Neuronal stem cell (in vitro differentiated cells): Measurements from ENCODE around the gene SPARC. TPM values are rescaled to one million over a fixed set of nuclear protein-coding genes. Genes with fewer than 3 reads are reported as not detected.

Experiments
- DNase-seq: peaks from one replicate; pipeline ENCODE4 v3.0.0-alpha.2; 2013; ENCODE audit warnings: low spot score
- H2AFZ ChIP-seq: one replicate; pipeline ENCODE4 v1.6.1; 2013; ENCODE audit warnings: mild to moderate bottlenecking, low read length, inconsistent platforms
- H2AK5ac ChIP-seq: 2 replicates; pipeline ENCODE4 v1.6.1; 2013; ENCODE audit warnings: low read depth, mild to moderate bottlenecking, inconsistent platforms, low read length, moderate library complexity, mixed read lengths
- H2BK120ac ChIP-seq: 2 replicates; pipeline ENCODE4 v1.6.1; 2013; ENCODE audit warnings: low read depth, mild to moderate bottlenecking, inconsistent platforms, low read length, moderate library complexity, mixed read lengths
- H2BK12ac ChIP-seq: one replicate; pipeline ENCODE4 v1.6.1; 2013; ENCODE audit warnings: low read length, inconsistent platforms
- H2BK15ac ChIP-seq: 2 replicates; pipeline ENCODE4 v1.6.1; 2013; ENCODE audit warnings: mild to moderate bottlenecking, low read length, inconsistent platforms, mixed read lengths
- H2BK5ac ChIP-seq: one replicate; pipeline ENCODE4 v1.6.1; 2013; ENCODE audit warnings: inconsistent platforms, mild to moderate bottlenecking, low read length, moderate library complexity
- H3K14ac ChIP-seq: one replicate; pipeline ENCODE4 v1.6.1; 2013; ENCODE audit warnings: low read length, inconsistent platforms
- H3K18ac ChIP-seq: 2 replicates; pipeline ENCODE4 v1.6.1; 2013; ENCODE audit warnings: low read length, inconsistent platforms
- H3K23ac ChIP-seq: 2 replicates; pipeline ENCODE4 v1.6.1; 2013; ENCODE audit warnings: low read depth, mild to moderate bottlenecking, mixed read lengths, low read length, inconsistent platforms; ENCODE audit not compliant: poor library complexity
- H3K27ac ChIP-seq: replicated peaks from 3 replicates; pipeline ENCODE4 v1.5.1; 2013; ENCODE audit warnings: low read length, inconsistent platforms
- H3K27me3 ChIP-seq, 3 experiments: 2 replicates each; pipeline ENCODE4 v1.6.1; 2013; ENCODE audit warnings: low read length in 3 of 3, mild to moderate bottlenecking in 2 of 3, inconsistent platforms in 1 of 3, low read depth in 1 of 3, mixed read lengths in 1 of 3, moderate library complexity in 1 of 3; ENCODE audit not compliant: control insufficient read depth in 3 of 3, insufficient read depth in 3 of 3
- H3K36me3 ChIP-seq, 2 donors: replicated peaks in 1 of 2; 2 replicates each; pipeline ENCODE4 v1.6.1; 2013; ENCODE audit warnings: low read length in 2 of 2; ENCODE audit not compliant: control insufficient read depth in 2 of 2, insufficient read depth in 2 of 2
- H3K4ac ChIP-seq: 2 replicates; pipeline ENCODE4 v1.6.1; 2013; ENCODE audit warnings: inconsistent platforms, mild to moderate bottlenecking, low read length, moderate library complexity
- H3K4me1 ChIP-seq, 2 donors: 1 replicate in 1 of 2; 2 replicates in 1 of 2; pipeline ENCODE4 v1.6.1; 2013; ENCODE audit warnings: low read length in 2 of 2, low read depth in 1 of 2; ENCODE audit not compliant: control insufficient read depth in 2 of 2, insufficient read depth in 1 of 2
- H3K4me2 ChIP-seq: one replicate; pipeline ENCODE4 v1.6.1; 2013; ENCODE audit warnings: mild to moderate bottlenecking, low read length, inconsistent platforms; ENCODE audit not compliant: insufficient read depth, poor library complexity, severe bottlenecking
- H3K4me3 ChIP-seq, 2 donors: 2 replicates each; pipeline ENCODE4 v1.5.1; 2013; ENCODE audit warnings: low read length in 2 of 2, mild to moderate bottlenecking in 2 of 2, inconsistent platforms in 1 of 2, moderate library complexity in 1 of 2
- H3K79me1 ChIP-seq: one replicate; pipeline ENCODE4 v1.6.1; 2013; ENCODE audit warnings: low read depth, mild to moderate bottlenecking, inconsistent platforms, low read length, moderate library complexity
- H3K9ac ChIP-seq: one replicate; pipeline ENCODE4 v1.6.1; 2013; ENCODE audit warnings: mild to moderate bottlenecking, low read depth, low read length, inconsistent platforms; ENCODE audit not compliant: poor library complexity
- H3K9me3 ChIP-seq, 2 donors: replicated peaks in 1 of 2; 2 replicates each; pipeline versions ENCODE3 to v1.6.1; 2013; ENCODE audit warnings: low read length in 2 of 2, mild to moderate bottlenecking in 2 of 2, inconsistent platforms in 1 of 2, low read depth in 1 of 2, mixed read lengths in 1 of 2, moderate library complexity in 1 of 2; ENCODE audit not compliant: control insufficient read depth in 2 of 2, insufficient read depth in 1 of 2
- H4K8ac ChIP-seq: one replicate; pipeline ENCODE4 v1.6.1; 2013; ENCODE audit warnings: low read depth, mild to moderate bottlenecking, inconsistent platforms, low read length, moderate library complexity
- H4K91ac ChIP-seq: one replicate; pipeline ENCODE4 v1.6.1; 2013; ENCODE audit warnings: low read length, low read depth, mild to moderate bottlenecking, inconsistent platforms; ENCODE audit not compliant: poor library complexity
- WGBS, 2 donors: extraction: QIAGEN DNeasy Blood & Tissue Kit; methylation state at CpG; one replicate each; pipeline ENCODE4 v1.1.7; 2013; ENCODE audit warnings: missing lambda C conversion rate in 2 of 2, mixed read lengths in 1 of 2; ENCODE audit not compliant: insufficient read length in 2 of 2, insufficient replicate concordance in 1 of 2; ENCODE audit errors: extremely low coverage in 2 of 2; 5-methylcytosine and 5-hydroxymethylcytosine counted together
- polyA plus RNA-seq, 2 experiments: library from polyadenylated mRNA; stranded (reverse); fragments of 200-250 nt; gene quantifications; one replicate each; pipeline ENCODE4 v1.2.3, GENCODE V29; 2013

SPARC gene
- polyA plus RNA-seq (2013, experiment 1 of 2): 393 TPM
- 374 TPM for polyA plus RNA-seq (2013, experiment 2 of 2)

DNA sequence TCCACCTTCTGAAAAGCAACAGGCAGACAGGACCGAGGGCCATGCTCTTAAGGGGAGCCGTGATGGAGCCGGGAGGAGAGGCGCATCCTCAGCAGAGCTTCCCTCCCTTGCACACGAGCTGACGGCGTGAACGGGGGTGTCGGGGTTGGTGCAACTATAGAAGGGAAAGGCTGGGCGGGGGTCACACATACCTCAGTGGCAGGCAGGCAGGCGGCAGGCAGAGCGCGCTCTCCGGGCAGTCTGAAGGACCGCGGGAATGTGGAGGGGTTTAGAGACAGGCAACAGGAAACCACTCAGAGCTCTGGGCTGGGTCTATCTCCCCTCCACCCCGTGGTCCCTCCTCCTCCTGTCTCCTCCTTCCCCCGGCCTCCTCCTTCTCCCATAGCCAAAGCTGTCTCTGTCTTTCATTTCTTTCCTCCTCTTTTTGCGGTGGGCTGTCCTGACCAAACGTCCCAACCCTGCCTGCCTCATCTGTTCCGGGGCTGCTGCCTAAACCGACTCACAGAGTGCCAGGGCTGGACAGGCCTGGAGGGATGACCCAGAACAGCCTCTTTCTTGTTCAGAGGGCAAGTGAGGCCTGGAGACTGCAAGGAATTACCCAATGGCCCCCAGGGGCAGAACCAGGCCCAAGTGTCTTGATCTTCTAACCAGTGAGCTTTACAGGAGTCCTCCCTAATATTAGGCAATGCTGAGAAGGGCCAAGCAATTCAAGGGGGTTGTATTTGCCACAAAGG lies at the start of gene SPARC:
Gene SPARC (minus strand): TSS at position 242 of the 734 bp plus-strand sequence. CDS start 10,727 bp downstream, outside the sequence.
- Histone ChIP-seq H3K9me3 (no peaks in the 10 kb centered on the region), H3K18ac (peak within 1 kb of the TSS; percentile 98), H3K36me3 (peaks cover 5 to 22% of the 10 kb centered on the region in 2 donors), H3K4me1 (peaks cover 22 to 23% of the 10 kb centered on the region in 2 donors), H2AFZ (peak within 1 kb of the TSS; percentile 91), H3K9ac (peak within 1 kb of the TSS; percentile 93), H2AK5ac (peak within 1 kb of the TSS; percentile 63), H4K91ac (peak within 1 kb of the TSS; percentile 38), H3K79me1 (peaks cover 4% of the 10 kb centered on the region), H3K27ac (peak within 1 kb of the TSS; percentile 82), H3K27me3 (no peaks in the 10 kb centered on the region), H2BK120ac (no peak within 1 kb of the TSS), H3K4me2 (peak within 1 kb of the TSS; percentile 77), H4K8ac (no peak within 1 kb of the TSS), H2BK12ac (peak within 1 kb of the TSS; percentile 44), H3K14ac (peak within 1 kb of the TSS; percentile 17), H3K4me3 (peak within 1 kb of the TSS; percentile 88 to 93), H2BK15ac (no peak within 1 kb of the TSS), H3K23ac (peak within 1 kb of the TSS; percentile 12), H3K4ac (no peak within 1 kb of the TSS), H2BK5ac (no peak within 1 kb of the TSS)
- DNase-seq: peak; percentile 74
- WGBS, 2 donors: no CpG with 5 or more reads among the region's 22 CpGs

DNA sequence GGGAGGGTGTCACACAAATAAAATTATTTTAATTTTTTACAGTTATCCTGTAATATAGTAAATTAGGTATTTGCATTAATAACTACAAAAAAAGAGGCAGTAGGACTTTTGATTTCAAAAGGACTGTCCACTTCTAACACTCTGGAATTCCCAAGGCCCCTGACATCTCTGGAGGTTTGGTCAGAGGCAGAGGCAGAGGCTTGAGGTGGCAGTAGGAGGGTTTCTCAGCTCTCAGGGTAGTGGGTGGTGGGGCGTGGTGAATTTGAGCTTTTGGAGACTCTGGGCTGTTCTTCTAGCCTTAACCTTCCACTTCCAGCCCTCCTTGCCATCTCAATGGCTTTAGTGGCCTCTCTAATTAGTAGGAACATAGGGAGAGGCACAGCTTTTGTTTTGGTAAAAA lies 48.9 kb upstream of the SPARC start:
- Histone ChIP-seq H3K4me2 (no peak overlapping the region), H4K8ac (no peak overlapping the region), H3K4me1 (peaks cover 4 to 9% of the 10 kb centered on the region in 2 donors), H3K4ac (no peak overlapping the region), H2BK120ac (no peak overlapping the region), H2AK5ac (no peak overlapping the region), H3K9me3 (no peaks in the 10 kb centered on the region), H4K91ac (no peak overlapping the region), H3K4me3 (no peak overlapping the region), H2BK15ac (no peak overlapping the region), H3K9ac (no peak overlapping the region), H3K27ac (no peak overlapping the region), H3K79me1 (no peaks in the 10 kb centered on the region), H3K14ac (no peak overlapping the region), H3K36me3 (no peaks in the 10 kb centered on the region), H3K18ac (no peak overlapping the region), H2BK5ac (no peak overlapping the region), H3K27me3 (no peaks in the 10 kb centered on the region), H3K23ac (no peak overlapping the region), H2AFZ (no peak overlapping the region), H2BK12ac (no peak overlapping the region)
- no CpG with 5 or more reads among the region's 1 CpG for WGBS, 2 donors
- DNase-seq: no peak

- H2BK12ac ChIP-seq: no peak overlapping the region
- H3K18ac ChIP-seq: no peak overlapping the region
- no peak overlapping the region for H2AK5ac ChIP-seq
- H4K91ac ChIP-seq: no peak overlapping the region
- WGBS, 2 donors: no CpG with 5 or more reads among the region's 3 CpGs
- H3K27me3 ChIP-seq: no peaks in the 10 kb centered on the region
- no peak overlapping the region for H3K14ac ChIP-seq
- no peak overlapping the region for H3K4ac ChIP-seq
- peaks cover 2 to 3% of the 10 kb centered on the region in 2 donors for H3K9me3 ChIP-seq
- no peak overlapping the region for H4K8ac ChIP-seq
- no peak overlapping the region for H2BK120ac ChIP-seq
- H3K23ac ChIP-seq: no peak overlapping the region
- H2BK5ac ChIP-seq: no peak overlapping the region
- H3K79me1 ChIP-seq: no peaks in the 10 kb centered on the region
- no peak overlapping the region for H3K9ac ChIP-seq
- no peak overlapping the region for H3K27ac ChIP-seq
- no peak overlapping the region for H3K4me3 ChIP-seq
- DNase-seq: no peak
- H2AFZ ChIP-seq: no peak overlapping the region
- no peaks in the 10 kb centered on the region for H3K36me3 ChIP-seq
- H3K4me2 ChIP-seq: no peak overlapping the region
- no peak overlapping the region for H2BK15ac ChIP-seq
- H3K4me1 ChIP-seq: no peaks in the 10 kb centered on the region
These were observed 47.3 kb upstream of the SPARC start for GRCh38 chr5:151734064-151734408.

DNA sequence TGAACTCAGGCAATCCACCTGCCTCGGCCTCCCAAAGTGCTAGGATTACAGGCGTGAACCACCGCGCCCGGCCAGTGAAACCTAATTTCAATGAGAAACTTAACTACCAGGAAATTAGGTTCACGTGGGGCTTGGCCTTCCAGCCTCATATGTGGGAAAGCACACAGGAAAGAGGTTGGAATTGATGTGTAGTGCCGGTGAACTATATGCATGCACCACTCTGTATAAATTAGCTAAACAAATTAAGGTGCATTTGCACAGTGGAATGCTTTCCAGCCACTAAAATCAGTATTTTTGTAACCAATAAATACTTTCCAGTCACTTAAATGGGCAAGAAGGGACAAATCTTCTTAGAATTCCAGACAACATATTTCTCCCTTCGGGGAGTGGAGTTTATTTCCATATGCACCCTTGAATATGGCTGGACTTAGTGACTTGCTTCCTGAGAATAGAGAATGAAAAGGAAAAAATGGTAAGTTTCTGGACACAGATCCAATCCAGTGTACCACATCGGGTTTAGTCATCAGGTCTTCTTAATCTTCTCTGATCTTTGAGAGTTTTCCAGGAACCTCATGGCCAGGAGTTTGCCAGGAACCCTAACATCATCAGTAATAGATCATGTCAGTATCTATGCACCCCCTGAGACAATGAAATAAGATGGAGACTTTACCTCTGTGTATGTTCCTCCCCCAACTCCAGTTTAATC lies 46.8 kb upstream of the SPARC start:
- Histone ChIP-seq H3K23ac (no peak overlapping the region), H3K4me2 (no peak overlapping the region), H2AK5ac (no peak overlapping the region), H3K36me3 (no peaks in the 10 kb centered on the region), H4K91ac (no peak overlapping the region), H3K79me1 (no peaks in the 10 kb centered on the region), H3K18ac (no peak overlapping the region), H3K27me3 (no peaks in the 10 kb centered on the region), H3K14ac (no peak overlapping the region), H3K4me3 (no peak overlapping the region), H3K4me1 (no peaks in the 10 kb centered on the region), H3K9ac (no peak overlapping the region), H2BK12ac (no peak overlapping the region), H2BK120ac (no peak overlapping the region), H2BK5ac (no peak overlapping the region), H3K4ac (no peak overlapping the region), H3K9me3 (peaks cover 2 to 3% of the 10 kb centered on the region in 2 donors), H3K27ac (no peak overlapping the region), H2BK15ac (no peak overlapping the region), H2AFZ (no peak overlapping the region), H4K8ac (no peak overlapping the region)
- WGBS, 2 donors: no CpG with 5 or more reads among the region's 9 CpGs
- DNase-seq: no peak
